Measurements from ENCODE around the gene UBA52. TPM values are rescaled to one million over a fixed set of nuclear protein-coding genes. Genes with fewer than 3 reads are reported as not detected.

Gene UBA52
- total and polyA plus RNA-seq, 10 of the 15 experiments (the other 5 are each of a cell fraction or from before 2014, with no cell fraction given): 1,131 to 2,392 (median 1,645) TPM

GRCh38 chr19:18610245-18610555 lies 38.5 kb downstream of the UBA52 start (continued):
- no peak for TF ChIP-seq TBL1XR1 (IDR thresholded peaks at IDR 0.05; ENCODE audit: low read depth, low read length)

DNA sequence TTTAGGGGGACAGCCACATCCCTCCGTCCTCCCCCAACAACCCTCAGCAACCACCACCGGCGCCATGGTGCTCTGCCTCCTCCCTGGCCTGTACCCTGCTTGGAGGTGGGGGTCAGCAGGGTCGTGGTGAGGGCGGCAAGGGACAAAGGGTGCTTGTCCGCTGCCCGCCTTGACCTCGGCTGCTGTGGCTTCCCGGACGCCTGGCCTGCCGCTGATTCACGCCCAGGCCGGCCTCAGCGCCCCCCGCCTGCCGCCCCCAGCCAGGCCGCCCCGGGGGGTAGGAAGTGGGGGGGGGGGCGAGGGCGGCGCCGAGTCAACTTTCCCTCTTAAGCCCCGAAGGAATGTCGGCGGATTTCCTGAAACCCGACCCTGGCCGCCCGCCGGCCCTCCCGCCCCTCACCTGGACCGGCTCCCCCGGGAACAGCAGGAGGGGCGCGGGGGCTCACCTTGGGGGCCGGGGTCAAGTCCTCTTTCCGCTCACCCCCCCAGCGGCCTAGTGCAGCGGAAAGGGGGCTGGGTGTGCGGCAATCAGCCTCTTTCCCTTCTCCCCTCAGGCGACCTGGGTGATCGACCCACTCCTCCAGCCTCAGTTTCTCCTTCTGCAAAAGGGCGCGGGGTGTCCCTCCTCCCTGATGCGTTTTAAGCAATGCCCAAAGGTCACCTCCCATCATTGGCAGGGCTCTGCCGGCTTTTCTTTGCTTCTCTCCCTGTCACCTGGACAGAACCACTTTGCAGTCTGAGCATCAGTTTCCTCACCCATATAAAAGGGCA lies 39.1 kb downstream of the UBA52 start:
- under 1% methylated on average over 19 of the region's 45 CpGs for WGBS (ENCODE audit: insufficient coverage, insufficient replicate concordance, low lambda C conversion rate, missing lambda C conversion rate)
- intact Hi-C loops (cut with micrococcal nuclease; ENCODE audit: unreplicated experiment) (no loop called here), in situ Hi-C loops (cut with MboI) (no loop called here)
- SMC1A ChIA-PET (ENCODE audit: uncharacterized antibody, unreplicated experiment): no interaction called here
- H3K79me2 ChIP-seq (ENCODE audit: control insufficient read depth, insufficient read depth, low read length): no peaks in the 10 kb centered on the region
- TF ChIP-seq SUZ12 (IDR thresholded peaks at IDR 0.05; ENCODE audit: unreplicated experiment) (peak; percentile 85), FOS (IDR thresholded peaks at IDR 0.05; ENCODE audit: borderline replicate concordance, extremely low read depth, insufficient read length) (no peak), FOXM1 (IDR thresholded peaks at IDR 0.05; ENCODE audit: low read depth, low read length) (no peak), EZH2 (IDR thresholded peaks at IDR 0.05; ENCODE audit: borderline replicate concordance, control insufficient read depth, low read depth, low read length) (peak; percentile 94; the same call in 1 of the 2 replicates)
- RAD21 ChIA-PET (ENCODE audit: unreplicated experiment): no interaction called here
- H3K9ac ChIP-seq (ENCODE audit: control insufficient read depth, insufficient read depth, low read length): no peak overlapping the region
- no peak overlapping the region for H3K4me2 ChIP-seq (ENCODE audit: control insufficient read depth, insufficient read depth)
- no peak for DNase-seq (ENCODE audit: low read depth, low spot score)
- no peaks in the 10 kb centered on the region for H3K9me3 ChIP-seq (replicated peaks; ENCODE audit: control insufficient read depth, insufficient read depth, low read length)
- CTCF ChIA-PET: no interaction called here
- no peaks in the 10 kb centered on the region for H3K36me3 ChIP-seq (ENCODE audit: control insufficient read depth in 2 of 2, insufficient read depth in 2 of 2, low read length in 1 of 2)
- H3K4me1 ChIP-seq (ENCODE audit: control insufficient read depth, insufficient read depth, low read length): no peaks in the 10 kb centered on the region
- no peak overlapping the region for H3K27ac ChIP-seq (ENCODE audit: control insufficient read depth, insufficient read depth)
- no peak overlapping the region for H3K4me3 ChIP-seq
- no peak overlapping the region for H2AFZ ChIP-seq (ENCODE audit: control insufficient read depth, low read depth, low read length)
- no peak for ATAC-seq
- FAIRE-seq: no peak
- no TSS peak for BruUV-seq (replicated peaks)
- H4K20me1 ChIP-seq (ENCODE audit: control insufficient read depth, insufficient read depth): peaks cover 2% of the 10 kb centered on the region; the same call in 1 of the 2 replicates
- POLR2A ChIA-PET: no interaction called here
- H3K27me3 ChIP-seq (replicated peaks in 1 of 2; ENCODE audit: control insufficient read depth in 2 of 2, insufficient read depth in 2 of 2, low read length in 1 of 2): peaks cover 25 to 27% of the 10 kb centered on the region in 2 experiments
